ENCODE results near the gene TMEM163. TPM values are rescaled to one million over a fixed set of nuclear protein-coding genes. Genes with fewer than 3 reads are reported as not detected.
A peak's percentile ranks its signal among the peaks of the same experiment; 100 is the strongest.
"Not testable (repeated sequence)": the region's sequence is repeated elsewhere in the genome, so short reads cannot be mapped to it uniquely, and the experiment has no call there.

Gene TMEM163
- total RNA-seq, 2 donors from 2014 or later: 0.24 TPM; not detected in 1

GRCh38 chr2:134482131-134482723, 236.6 kb downstream of the TMEM163 start:
- H3K27me3 Mint-ChIP-seq (ENCODE audit: insufficient read depth): no peaks in the 10 kb centered on the region

DNA sequence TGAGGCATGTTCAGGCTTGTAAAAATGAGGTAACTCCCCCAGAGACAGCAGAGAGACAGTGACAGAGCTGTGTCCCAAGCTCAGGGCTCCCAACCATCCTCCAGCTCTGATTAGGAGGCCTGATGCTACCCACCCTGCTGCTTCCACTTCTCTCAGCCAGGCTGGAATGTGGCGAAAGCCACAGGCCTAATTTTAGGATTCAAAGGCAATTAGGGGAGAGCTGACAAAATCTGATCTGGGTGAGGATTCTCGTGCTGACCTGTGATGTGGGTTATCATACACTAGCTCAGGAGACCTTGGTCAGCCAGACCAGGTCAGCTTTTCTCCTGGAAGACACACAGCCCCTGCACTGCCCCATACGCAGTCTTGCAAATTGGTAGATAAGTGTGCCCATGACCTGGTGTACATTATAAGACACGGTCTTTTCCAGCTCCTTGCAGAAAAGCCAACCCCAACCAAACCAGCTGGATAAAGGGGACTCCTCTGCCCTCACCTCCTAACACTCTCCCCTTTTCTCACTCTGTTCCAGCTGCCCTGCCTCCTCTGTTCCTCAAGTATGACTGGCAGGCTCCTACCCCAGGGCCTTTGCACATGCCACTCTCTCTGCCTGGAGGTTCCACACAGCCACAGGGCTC, 239.0 kb downstream of the TMEM163 start:
- Histone ChIP-seq H3K9ac (ENCODE audit: extremely low read depth, low read length, poor library complexity, severe bottlenecking) (no peak overlapping the region), H3K4me1 (ENCODE audit: control insufficient read depth, insufficient read depth, low read length) (no peaks in the 10 kb centered on the region), H3K27me3 (ENCODE audit: control insufficient read depth, insufficient read depth, low read length, poor library complexity, severe bottlenecking) (peaks cover 5% of the 10 kb centered on the region), H3K27ac (ENCODE audit: low read depth, low read length) (no peak overlapping the region), H3K4me3 (ENCODE audit: low read length) (no peak overlapping the region), H3K9me3 (ENCODE audit: control insufficient read depth, low read length) (no peaks in the 10 kb centered on the region), H3K36me3 (ENCODE audit: control insufficient read depth, insufficient read depth, low read length) (no peaks in the 10 kb centered on the region)
- no peak for DNase-seq
- no peak overlapping the region for H3K4me3 Mint-ChIP-seq
- no peaks in the 10 kb centered on the region for H3K36me3 Mint-ChIP-seq (ENCODE audit: low read depth)
- H3K27ac Mint-ChIP-seq: no peak overlapping the region
- no peak for TF ChIP-seq CTCF (conservative IDR thresholded peaks at IDR 0.05)
- H3K4me1 Mint-ChIP-seq: no peaks in the 10 kb centered on the region
- H3K9me3 Mint-ChIP-seq: no peaks in the 10 kb centered on the region
- WGBS, 2 experiments (ENCODE audit: insufficient coverage in 1 of 2, insufficient read length in 1 of 2): 81 to 87% methylated on average over 2 to 4 of the region's 4 CpGs
- H3K27me3 Mint-ChIP-seq (ENCODE audit: insufficient read depth): no peaks in the 10 kb centered on the region

More at GRCh38 chr2:134482131-134482723, 236.6 kb downstream of the TMEM163 start:
- Mint-ChIP-seq H3K27ac (no peak overlapping the region), H3K4me3 (no peak overlapping the region), H3K9me3 (no peaks in the 10 kb centered on the region), H3K4me1 (no peaks in the 10 kb centered on the region), H3K36me3 (ENCODE audit: low read depth) (no peaks in the 10 kb centered on the region)
- DNase-seq: no peak
- H3K27ac ChIP-seq (ENCODE audit: low read depth, low read length): peak overlapping the region; percentile 11
- H3K9me3 ChIP-seq (ENCODE audit: control insufficient read depth, low read length): no peaks in the 10 kb centered on the region
- H3K4me3 ChIP-seq (ENCODE audit: low read length): no peak overlapping the region
- H3K9ac ChIP-seq (ENCODE audit: extremely low read depth, low read length, poor library complexity, severe bottlenecking): no peak overlapping the region
- no peaks in the 10 kb centered on the region for H3K36me3 ChIP-seq (ENCODE audit: control insufficient read depth, insufficient read depth, low read length)
- no peak for TF ChIP-seq CTCF (conservative IDR thresholded peaks at IDR 0.05)
- no peaks in the 10 kb centered on the region for H3K27me3 ChIP-seq (ENCODE audit: control insufficient read depth, insufficient read depth, low read length, poor library complexity, severe bottlenecking)
- WGBS, 2 experiments (ENCODE audit: insufficient coverage in 1 of 2, insufficient read length in 1 of 2): 95 to 100% methylated on average over 3 to 6 of the region's 6 CpGs
- no peaks in the 10 kb centered on the region for H3K4me1 ChIP-seq (ENCODE audit: control insufficient read depth, insufficient read depth, low read length)

DNA sequence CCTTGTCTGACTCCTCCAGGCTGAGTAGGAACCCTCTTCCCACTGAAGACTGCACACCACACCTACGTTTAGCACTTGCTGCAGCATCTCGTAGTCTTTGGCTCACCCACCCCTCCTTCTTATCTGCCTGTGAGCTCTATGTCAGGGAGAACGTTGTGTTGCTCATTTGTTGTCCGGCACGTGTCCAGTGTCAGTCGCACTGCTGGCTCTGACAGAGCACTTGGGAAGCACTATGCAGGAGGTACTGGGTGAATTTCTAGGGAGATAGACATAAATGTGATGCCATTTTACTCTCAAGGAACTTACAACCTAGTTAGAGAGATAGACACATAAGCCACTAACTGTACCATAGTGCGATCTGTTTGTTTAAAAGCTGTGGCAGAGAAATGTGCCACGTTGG, 241.8 kb downstream of the TMEM163 start:
- not testable (repeated sequence) for H3K9me3 ChIP-seq (ENCODE audit: control insufficient read depth, low read length); H3K4me3 Mint-ChIP-seq; H3K27me3 ChIP-seq (ENCODE audit: control insufficient read depth, insufficient read depth, low read length, poor library complexity, severe bottlenecking); H3K27ac Mint-ChIP-seq; H3K4me1 Mint-ChIP-seq; H3K4me1 ChIP-seq (ENCODE audit: control insufficient read depth, insufficient read depth, low read length); DNase-seq; H3K36me3 Mint-ChIP-seq (ENCODE audit: low read depth); H3K9ac ChIP-seq (ENCODE audit: extremely low read depth, low read length, poor library complexity, severe bottlenecking); H3K36me3 ChIP-seq (ENCODE audit: control insufficient read depth, insufficient read depth, low read length); H3K27ac ChIP-seq (ENCODE audit: low read depth, low read length); H3K4me3 ChIP-seq (ENCODE audit: low read length); H3K27me3 Mint-ChIP-seq (ENCODE audit: insufficient read depth)
- 92% methylated on average over 6 to 8 of the region's 8 CpGs for whole genome bisulfite sequencing, 2 experiments (ENCODE audit: insufficient coverage in 1 of 2, insufficient read length in 1 of 2)
- peaks cover 13% of the 10 kb centered on the region for H3K9me3 Mint-ChIP-seq
